IPS-18a (cell line): ENCODE measurements around the gene COMMD7.
"Not testable (repeated sequence)": the region's sequence is repeated elsewhere in the genome, so short reads cannot be mapped to it uniquely, and the experiment has no call there.

Source experiments
- H3K27ac ChIP-seq: one replicate; pipeline ENCODE4 v1.5.1; 2013; ENCODE audit warnings: low read length
- H3K27me3 ChIP-seq: one replicate; pipeline ENCODE4 v1.6.1; 2013; ENCODE audit warnings: mild to moderate bottlenecking, low read length; ENCODE audit not compliant: control insufficient read depth, insufficient read depth
- H3K36me3 ChIP-seq: one replicate; pipeline ENCODE4 v1.6.1; 2013; ENCODE audit warnings: low read depth, low read length; ENCODE audit not compliant: control insufficient read depth
- H3K4me1 ChIP-seq: one replicate; pipeline ENCODE4 v1.6.1; 2013; ENCODE audit warnings: low read depth, low read length; ENCODE audit not compliant: control insufficient read depth
- H3K4me3 ChIP-seq: one replicate; pipeline ENCODE4 v1.5.1; 2013; ENCODE audit warnings: low read length
- H3K9ac ChIP-seq: one replicate; pipeline ENCODE4 v1.6.1; 2013; ENCODE audit warnings: mild to moderate bottlenecking, low read length, moderate library complexity
- H3K9me3 ChIP-seq: one replicate; pipeline ENCODE4 v1.6.1; 2013; ENCODE audit warnings: low read depth, low read length; ENCODE audit not compliant: control insufficient read depth

COMMD7 gene

GRCh38 chr20:32742322-32743236, 688 bp downstream of the COMMD7 start:
- peak overlapping the region; percentile 54 for H3K9ac ChIP-seq
- no peaks in the 10 kb centered on the region for H3K9me3 ChIP-seq
- no peaks in the 10 kb centered on the region for H3K27me3 ChIP-seq
- H3K27ac ChIP-seq: no peak overlapping the region
- peak overlapping the region; percentile 61 for H3K4me3 ChIP-seq
- H3K36me3 ChIP-seq: no peaks in the 10 kb centered on the region
- H3K4me1 ChIP-seq: peaks cover 4% of the 10 kb centered on the region

- H3K27me3 ChIP-seq: no peaks in the 10 kb centered on the region
- H3K9ac ChIP-seq: no peak overlapping the region
- H3K4me3 ChIP-seq: no peak overlapping the region
- peaks cover 4% of the 10 kb centered on the region for H3K4me1 ChIP-seq
- H3K36me3 ChIP-seq: no peaks in the 10 kb centered on the region
- no peak overlapping the region for H3K27ac ChIP-seq
- no peaks in the 10 kb centered on the region for H3K9me3 ChIP-seq
Observed at GRCh38 chr20:32741151-32741550, 2.1 kb downstream of the COMMD7 start.

- H3K4me1 ChIP-seq: peaks cover 4% of the 10 kb centered on the region
- no peaks in the 10 kb centered on the region for H3K9me3 ChIP-seq
- H3K4me3 ChIP-seq: no peak overlapping the region
- no peaks in the 10 kb centered on the region for H3K27me3 ChIP-seq
- no peak overlapping the region for H3K9ac ChIP-seq
- H3K27ac ChIP-seq: no peak overlapping the region
- H3K36me3 ChIP-seq: no peaks in the 10 kb centered on the region
Observed at GRCh38 chr20:32737371-32738223, 5.7 kb downstream of the COMMD7 start.

GRCh38 chr20:32731882-32732266, 11.4 kb downstream of the COMMD7 start:
- Histone ChIP-seq H3K36me3 (peaks cover 10% of the 10 kb centered on the region), H3K9ac (no peak overlapping the region), H3K9me3 (no peaks in the 10 kb centered on the region), H3K27ac (no peak overlapping the region), H3K27me3 (no peaks in the 10 kb centered on the region), H3K4me3 (no peak overlapping the region), H3K4me1 (peaks cover 8% of the 10 kb centered on the region)

- H3K36me3 ChIP-seq: peaks cover 14% of the 10 kb centered on the region
- H3K9me3 ChIP-seq, H3K4me3 ChIP-seq, H3K4me1 ChIP-seq, H3K27me3 ChIP-seq, H3K9ac ChIP-seq, H3K27ac ChIP-seq: not testable (repeated sequence)
Observed at GRCh38 chr20:32729334-32729733, 13.9 kb downstream of the COMMD7 start.

- not testable (repeated sequence) for H3K9me3 ChIP-seq, H3K4me1 ChIP-seq, H3K9ac ChIP-seq, H3K4me3 ChIP-seq, H3K27me3 ChIP-seq, H3K27ac ChIP-seq
- H3K36me3 ChIP-seq: peaks cover 14% of the 10 kb centered on the region
Observed at GRCh38 chr20:32728435-32728834, 14.8 kb downstream of the COMMD7 start.

GRCh38 chr20:32727683-32728082, 15.6 kb downstream of the COMMD7 start:
- Histone ChIP-seq H3K27me3 (no peaks in the 10 kb centered on the region), H3K9me3 (no peaks in the 10 kb centered on the region), H3K4me3 (no peak overlapping the region), H3K4me1 (peaks cover 8% of the 10 kb centered on the region), H3K27ac (no peak overlapping the region), H3K9ac (no peak overlapping the region), H3K36me3 (peaks cover 14% of the 10 kb centered on the region)

GRCh38 chr20:32718749-32719348, 24.4 kb downstream of the COMMD7 start:
- H3K27ac ChIP-seq: no peak overlapping the region
- no peak overlapping the region for H3K4me3 ChIP-seq
- peaks cover 6% of the 10 kb centered on the region for H3K36me3 ChIP-seq
- H3K9me3 ChIP-seq: no peaks in the 10 kb centered on the region
- H3K4me1 ChIP-seq: no peaks in the 10 kb centered on the region
- H3K27me3 ChIP-seq: no peaks in the 10 kb centered on the region
- no peak overlapping the region for H3K9ac ChIP-seq

- H3K27me3 ChIP-seq: no peaks in the 10 kb centered on the region
- H3K9me3 ChIP-seq: no peaks in the 10 kb centered on the region
- peaks cover 14% of the 10 kb centered on the region for H3K4me1 ChIP-seq
- no peak overlapping the region for H3K4me3 ChIP-seq
- H3K36me3 ChIP-seq: peaks cover 5% of the 10 kb centered on the region
- H3K27ac ChIP-seq: no peak overlapping the region
- no peak overlapping the region for H3K9ac ChIP-seq
Observed at GRCh38 chr20:32711346-32711745, 31.9 kb downstream of the COMMD7 start.

- Histone ChIP-seq H3K27me3 (no peaks in the 10 kb centered on the region), H3K36me3 (peaks cover 6% of the 10 kb centered on the region), H3K9ac (no peak overlapping the region), H3K27ac (no peak overlapping the region), H3K4me3 (no peak overlapping the region), H3K9me3 (no peaks in the 10 kb centered on the region), H3K4me1 (peaks cover 14% of the 10 kb centered on the region)
Observed at GRCh38 chr20:32709632-32710121, 33.6 kb downstream of the COMMD7 start.

- H3K4me3 ChIP-seq, H3K27me3 ChIP-seq, H3K9ac ChIP-seq, H3K27ac ChIP-seq, H3K9me3 ChIP-seq: not testable (repeated sequence)
- peaks cover 14% of the 10 kb centered on the region for H3K4me1 ChIP-seq
- peaks cover 12% of the 10 kb centered on the region for H3K36me3 ChIP-seq
Observed at GRCh38 chr20:32709029-32709631, 34.1 kb downstream of the COMMD7 start.
